Left colon (tissue), 2 donors: ENCODE measurements around the gene DRG2. TPM values are rescaled to one million over a fixed set of nuclear protein-coding genes. Genes with fewer than 3 reads are reported as not detected.
A peak's percentile ranks its signal among the peaks of the same experiment; 100 is the strongest.

Source experiments
- ATAC-seq: fragments of 200-7000 bp; cut with Tn5 transposase; one replicate; pipeline ENCODE4 v1.9.1; 2020; ENCODE audit warnings: mild to moderate bottlenecking, moderate library complexity
- DNase-seq, 2 donors: peaks; one replicate each; pipeline ENCODE4 v3.0.0-alpha.2; 2020
- intact Hi-C, 2 donors: fragments of 100-400 bp; cut with DNase I in 1 of 2; cut with micrococcal nuclease in 1 of 2; formaldehyde crosslinking; loops; one replicate each; pipeline versions ENCODE4 v1.11.2 to v1.14.0; 2022; cut with DNase I, micrococcal nuclease
- total RNA-seq, 2 donors: library from RNA; stranded (reverse); fragmentation: NEBNext Ultra II Directional; extraction: Animal tissue kit (Norgen Biotek cat#: 25700); gene quantifications; one replicate each; pipeline ENCODE4 v1.2.1, GENCODE V29; 2021
- donor health status: DM: no; HTN: no; CAD: no.
- donor health status: DM: yes; HTN: yes; CAD: no.

DRG2 gene
- total RNA-seq, 2 donors from 2014 or later = 25.4 to 29.3 TPM

DNA sequence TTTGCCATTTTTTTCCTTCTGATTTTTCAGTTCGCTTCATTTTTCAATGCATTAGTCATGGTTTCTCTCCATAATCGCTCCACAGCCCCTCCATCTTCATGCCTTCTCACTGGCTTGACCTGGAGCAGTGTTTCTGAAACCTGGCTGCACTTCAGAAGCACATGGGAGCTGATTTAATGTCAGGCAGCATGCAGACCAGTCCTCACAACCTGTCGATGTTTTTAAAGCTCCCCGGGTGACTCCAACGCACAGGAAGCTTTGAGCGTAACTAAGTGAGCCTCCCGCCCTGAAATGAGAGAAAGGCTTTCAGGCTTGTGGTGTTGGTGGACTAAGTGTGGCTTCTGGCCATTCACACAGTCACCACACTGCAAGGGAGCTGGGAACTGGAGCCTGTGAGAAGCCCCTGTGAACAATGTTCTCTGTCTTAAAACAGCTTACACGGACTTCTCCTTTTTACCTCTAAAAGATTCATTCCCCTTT is 16.8 kb upstream of the DRG2 start:
- ATAC-seq (no peak), DNase-seq (no peak)
- intact Hi-C loops = no loop called here

GRCh38 chr17:18071751-18072150 is 16.0 kb upstream of the DRG2 start:
- intact Hi-C loops = no loop called here
- ATAC-seq (no peak), DNase-seq (no peak)

DNA sequence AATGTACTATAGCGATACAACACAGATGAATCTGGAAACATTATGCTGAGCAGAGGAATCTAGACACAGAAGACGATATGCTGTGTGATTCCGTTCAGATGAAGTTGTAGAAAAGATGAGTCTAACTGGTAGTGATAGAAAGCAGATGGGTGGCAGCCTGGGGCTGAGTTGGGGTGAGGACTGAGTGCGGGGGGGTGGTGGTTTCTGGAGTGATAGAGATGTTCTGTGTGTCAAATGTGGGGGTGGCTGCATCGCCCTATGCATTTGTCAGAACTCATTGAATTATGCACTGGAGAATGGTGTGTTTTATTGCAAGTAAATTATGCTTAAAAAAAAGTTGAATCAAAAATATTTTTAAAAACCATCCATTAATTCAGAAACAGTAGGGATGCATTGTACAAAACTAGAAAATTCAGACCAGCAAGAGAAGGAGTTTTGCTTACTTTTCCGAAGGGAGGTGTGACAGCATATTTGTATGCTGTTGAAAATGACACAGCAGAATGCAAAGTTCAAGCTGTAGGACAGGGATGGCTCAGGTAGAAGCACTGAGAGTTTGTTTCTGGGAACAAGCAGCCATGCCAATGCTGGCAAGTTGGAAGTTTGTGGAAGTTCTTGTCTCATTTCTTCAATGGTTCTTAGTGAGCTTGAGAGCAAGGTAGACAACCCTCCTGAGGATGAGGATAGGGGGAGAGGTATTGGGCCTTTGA is 13.0 kb upstream of the DRG2 start:
- intact Hi-C loops = no loop called here
- DNase-seq = no peak
- no peak for ATAC-seq

- ATAC-seq (no peak), DNase-seq (no peak)
- intact Hi-C loops = no loop called here
These were observed 10.8 kb upstream of the DRG2 start for GRCh38 chr17:18076936-18077335.

- intact Hi-C loops = no loop called here
- ATAC-seq = no peak
These were observed 8.2 kb upstream of the DRG2 start for GRCh38 chr17:18079543-18079942.

GRCh38 chr17:18084256-18084655 is 3.5 kb upstream of the DRG2 start:
- peak in 1 of 2 donors; percentile 33 for DNase-seq
- peak; percentile 54 for ATAC-seq

More at GRCh38 chr17:18079543-18079942, 8.2 kb upstream of the DRG2 start:
- no peak for DNase-seq

GRCh38 chr17:18089613-18090012 is 1.9 kb downstream of the DRG2 start:
- DNase-seq (no peak), ATAC-seq (no peak)
- intact Hi-C loops = no loop called here

More at GRCh38 chr17:18084256-18084655, 3.5 kb upstream of the DRG2 start:
- intact Hi-C loops = no loop called here

GRCh38 chr17:18093616-18094408 is 6.1 kb downstream of the DRG2 start:
- intact Hi-C loops = no loop called here
- peak; percentile 58 for ATAC-seq
- peak in 1 of 2 donors; percentile 26 for DNase-seq

- ATAC-seq = no peak
- no peak for DNase-seq
These were observed 6.7 kb downstream of the DRG2 start for GRCh38 chr17:18094409-18094807.

GRCh38 chr17:18099516-18099915 is 11.8 kb downstream of the DRG2 start:
- DNase-seq = no peak
- ATAC-seq = no peak
- intact Hi-C loops = no loop called here

More at GRCh38 chr17:18094409-18094807, 6.7 kb downstream of the DRG2 start:
- intact Hi-C loops = no loop called here

- no peak for DNase-seq
- no peak for ATAC-seq
- intact Hi-C loops = no loop called here
These were observed 12.9 kb downstream of the DRG2 start for GRCh38 chr17:18100616-18101015.

GRCh38 chr17:18101828-18102227 is 14.1 kb downstream of the DRG2 start:
- intact Hi-C loops = no loop called here
- ATAC-seq (no peak), DNase-seq (no peak)

DNA sequence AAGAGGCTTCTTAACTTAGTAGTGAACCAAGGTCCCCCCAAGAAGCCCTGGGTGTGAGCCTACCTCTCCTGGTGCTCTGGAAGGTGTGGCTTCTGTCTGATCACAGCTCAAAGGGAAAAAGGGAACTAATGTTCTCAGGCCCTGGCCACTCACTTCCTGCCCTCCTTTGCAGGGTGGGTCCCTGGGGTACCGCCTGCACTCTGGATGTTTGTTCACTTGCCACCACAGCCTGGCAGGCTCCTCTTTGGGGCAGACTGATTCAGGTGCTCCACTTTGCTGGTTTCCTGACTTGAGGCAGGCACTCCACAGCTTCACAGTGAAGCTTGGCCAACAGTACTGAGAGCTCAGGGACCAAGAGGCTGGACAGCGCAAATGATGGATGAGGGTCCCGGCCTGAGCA is 14.9 kb downstream of the DRG2 start:
- no peak for ATAC-seq
- intact Hi-C loops = no loop called here
- DNase-seq = no peak

DNA sequence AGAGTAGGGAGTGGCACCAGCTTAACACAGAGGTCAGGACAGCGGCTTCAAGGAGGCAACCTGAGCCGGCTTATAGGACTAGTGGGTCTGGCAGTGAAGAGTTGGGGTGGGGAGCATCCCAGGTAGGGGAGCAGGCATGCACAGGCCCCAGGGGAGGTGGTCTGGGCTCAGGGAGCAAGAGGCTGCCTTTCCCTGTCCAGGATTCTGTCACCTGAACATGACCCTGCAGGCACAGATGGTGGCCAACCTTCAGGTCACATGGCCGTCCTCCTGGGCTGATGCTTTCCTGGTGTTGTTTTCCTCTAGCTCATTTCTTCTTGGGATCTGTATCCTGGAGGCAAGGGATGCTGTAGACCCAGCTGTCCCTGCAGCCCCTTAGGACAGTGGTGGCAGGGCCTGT is 17.3 kb downstream of the DRG2 start:
- intact Hi-C loops = no loop called here
- DNase-seq = no peak
- no peak for ATAC-seq

DNA sequence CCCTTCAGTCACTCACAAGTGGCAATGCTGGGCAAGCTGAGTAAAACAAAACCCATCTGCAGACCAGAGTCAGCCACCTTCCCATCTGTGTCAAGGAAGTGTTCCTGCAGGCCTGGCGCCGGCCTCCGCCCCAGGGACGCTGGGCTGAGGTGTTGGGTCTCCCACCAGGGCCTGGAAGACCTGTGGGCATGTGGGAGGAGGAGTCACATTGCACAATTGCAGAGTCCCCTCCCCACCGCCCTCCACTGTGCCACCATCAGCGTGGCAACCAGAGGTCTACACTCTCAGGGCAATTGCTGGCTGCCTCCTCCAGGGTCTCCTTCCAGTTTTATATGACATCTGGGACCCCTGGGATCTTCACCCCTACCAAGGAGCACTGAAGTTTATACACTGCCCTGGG is 17.8 kb downstream of the DRG2 start:
- no peak for ATAC-seq
- DNase-seq = no peak
- intact Hi-C loops = no loop called here

GRCh38 chr17:18106211-18106610 is 18.5 kb downstream of the DRG2 start:
- intact Hi-C loops = no loop called here
- DNase-seq (no peak), ATAC-seq (no peak)

DNA sequence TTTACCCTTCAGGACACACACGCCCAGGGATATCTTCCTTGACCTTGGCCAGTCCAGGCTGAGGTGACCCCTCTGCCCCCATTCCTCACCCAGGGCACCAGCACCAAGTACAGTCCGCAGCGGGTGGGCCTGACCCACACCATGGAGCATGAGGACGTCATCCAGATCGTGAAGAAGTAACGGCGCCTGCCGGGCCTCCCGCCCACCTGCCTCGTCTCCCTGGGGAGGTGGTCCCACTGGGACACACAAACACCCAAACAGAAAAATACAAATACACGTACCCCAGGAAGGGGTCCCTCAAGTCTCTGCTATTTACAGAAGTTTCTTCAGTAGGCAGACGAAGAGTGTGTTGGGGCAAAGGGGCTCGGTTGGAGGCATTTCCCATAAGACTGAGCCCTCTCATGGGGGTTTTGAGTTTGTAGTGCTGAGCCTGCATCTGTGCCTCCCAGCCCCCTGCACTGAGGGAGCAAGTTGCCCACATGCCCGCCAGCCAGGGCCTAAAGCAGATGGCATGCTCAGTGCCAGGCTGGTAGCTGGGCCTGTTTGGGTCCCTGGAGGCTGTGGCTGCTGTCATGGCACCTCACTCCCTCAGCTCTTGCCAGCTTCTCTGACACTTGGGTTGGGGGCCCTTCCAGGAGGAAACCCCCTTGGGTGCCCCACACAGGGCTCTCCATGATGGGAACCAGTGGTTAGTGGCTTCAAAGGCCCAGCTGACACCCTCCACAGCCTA is 19.5 kb downstream of the DRG2 start:
- ATAC-seq (no peak), DNase-seq (no peak)
- intact Hi-C loops = no loop called here

- intact Hi-C loops = no loop called here
- ATAC-seq (peak; percentile 11), DNase-seq (no peak)
These were observed 20.2 kb downstream of the DRG2 start for GRCh38 chr17:18107971-18108370.
